ENCODE data around the gene IL4I1.

IL4I1 gene

DNA sequence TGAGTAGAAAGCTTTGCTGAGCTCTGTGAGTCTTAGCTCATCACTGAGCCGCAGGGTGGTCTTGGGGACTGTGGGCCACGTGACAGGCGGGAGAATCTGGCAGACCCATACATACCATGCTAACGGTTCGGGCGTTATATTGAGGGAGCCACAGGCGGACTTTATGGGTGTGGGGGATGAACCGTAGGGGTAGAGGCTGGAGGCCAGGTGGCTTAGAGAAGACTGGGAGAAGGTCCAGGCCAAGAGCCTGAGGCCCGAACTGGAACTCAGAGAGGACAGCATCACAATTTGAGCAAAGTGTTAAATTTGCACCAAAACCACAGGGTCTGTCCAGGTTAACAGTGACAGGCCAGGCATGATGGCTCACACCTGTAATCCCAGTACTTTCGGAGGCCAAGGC is 17.0 kb upstream of the IL4I1 start:
- peak overlapping the region in 2 of 3 experiments; percentile 43 to 71 for H3K27ac Mint-ChIP-seq
- H3K4me3 Mint-ChIP-seq: no peak overlapping the region
- H3K4me1 Mint-ChIP-seq: peaks cover 23% of the 10 kb centered on the region
- H3K36me3 Mint-ChIP-seq (ENCODE audit: low read depth): peaks cover 61% of the 10 kb centered on the region
- no peaks in the 10 kb centered on the region for H3K27me3 Mint-ChIP-seq (ENCODE audit: low read depth)
- H3K9me3 Mint-ChIP-seq: peaks cover 3% of the 10 kb centered on the region
- TF ChIP-seq, protein P1, sequence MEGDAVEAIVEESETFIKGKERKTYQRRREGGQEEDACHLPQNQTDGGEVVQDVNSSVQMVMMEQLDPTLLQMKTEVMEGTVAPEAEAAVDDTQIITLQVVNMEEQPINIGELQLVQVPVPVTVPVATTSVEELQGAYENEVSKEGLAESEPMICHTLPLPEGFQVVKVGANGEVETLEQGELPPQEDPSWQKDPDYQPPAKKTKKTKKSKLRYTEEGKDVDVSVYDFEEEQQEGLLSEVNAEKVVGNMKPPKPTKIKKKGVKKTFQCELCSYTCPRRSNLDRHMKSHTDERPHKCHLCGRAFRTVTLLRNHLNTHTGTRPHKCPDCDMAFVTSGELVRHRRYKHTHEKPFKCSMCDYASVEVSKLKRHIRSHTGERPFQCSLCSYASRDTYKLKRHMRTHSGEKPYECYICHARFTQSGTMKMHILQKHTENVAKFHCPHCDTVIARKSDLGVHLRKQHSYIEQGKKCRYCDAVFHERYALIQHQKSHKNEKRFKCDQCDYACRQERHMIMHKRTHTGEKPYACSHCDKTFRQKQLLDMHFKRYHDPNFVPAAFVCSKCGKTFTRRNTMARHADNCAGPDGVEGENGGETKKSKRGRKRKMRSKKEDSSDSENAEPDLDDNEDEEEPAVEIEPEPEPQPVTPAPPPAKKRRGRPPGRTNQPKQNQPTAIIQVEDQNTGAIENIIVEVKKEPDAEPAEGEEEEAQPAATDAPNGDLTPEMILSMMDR (IDR thresholded peaks at IDR 0.05; ENCODE audit: unreplicated experiment in 3 of 3): no peak

DNA sequence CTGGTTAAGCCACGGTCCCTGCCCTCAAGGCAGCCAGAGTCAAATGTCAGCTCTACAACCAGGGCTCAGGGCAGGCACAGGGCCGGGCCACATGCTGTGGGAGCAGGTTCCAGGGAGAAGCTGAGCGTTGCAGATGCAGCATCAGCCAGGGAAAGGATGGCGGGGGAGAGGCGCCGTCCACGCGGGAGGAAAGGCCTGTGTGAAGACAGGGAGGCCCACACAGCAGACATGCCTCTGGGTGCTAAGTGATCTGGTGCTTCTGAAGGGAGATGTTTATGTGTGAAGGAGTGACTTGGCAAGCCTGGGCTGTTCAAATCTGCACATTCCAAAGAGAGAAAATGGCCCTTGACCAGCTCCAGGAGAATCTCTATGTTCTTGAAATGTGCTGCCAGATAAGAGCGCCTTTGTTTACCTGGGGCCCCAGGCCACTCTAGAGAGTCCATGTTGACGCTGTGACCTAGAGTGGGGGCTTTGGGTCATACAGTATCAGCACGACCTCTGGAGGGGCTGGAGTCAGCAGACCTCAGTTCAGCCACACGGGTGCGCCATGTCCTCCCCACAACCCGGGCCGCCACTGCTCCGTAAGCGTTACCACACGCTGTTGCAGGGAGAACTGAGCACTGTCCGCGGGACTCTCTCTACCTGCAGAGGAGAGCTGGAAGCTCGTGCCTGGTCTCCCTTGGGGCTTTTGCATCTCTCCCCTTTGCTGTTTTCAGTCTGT is 16.4 kb upstream of the IL4I1 start:
- Mint-ChIP-seq H3K27ac (peak overlapping the region; percentile 43 to 82 (median 71)), H3K36me3 (ENCODE audit: low read depth) (peaks cover 61% of the 10 kb centered on the region)

DNA sequence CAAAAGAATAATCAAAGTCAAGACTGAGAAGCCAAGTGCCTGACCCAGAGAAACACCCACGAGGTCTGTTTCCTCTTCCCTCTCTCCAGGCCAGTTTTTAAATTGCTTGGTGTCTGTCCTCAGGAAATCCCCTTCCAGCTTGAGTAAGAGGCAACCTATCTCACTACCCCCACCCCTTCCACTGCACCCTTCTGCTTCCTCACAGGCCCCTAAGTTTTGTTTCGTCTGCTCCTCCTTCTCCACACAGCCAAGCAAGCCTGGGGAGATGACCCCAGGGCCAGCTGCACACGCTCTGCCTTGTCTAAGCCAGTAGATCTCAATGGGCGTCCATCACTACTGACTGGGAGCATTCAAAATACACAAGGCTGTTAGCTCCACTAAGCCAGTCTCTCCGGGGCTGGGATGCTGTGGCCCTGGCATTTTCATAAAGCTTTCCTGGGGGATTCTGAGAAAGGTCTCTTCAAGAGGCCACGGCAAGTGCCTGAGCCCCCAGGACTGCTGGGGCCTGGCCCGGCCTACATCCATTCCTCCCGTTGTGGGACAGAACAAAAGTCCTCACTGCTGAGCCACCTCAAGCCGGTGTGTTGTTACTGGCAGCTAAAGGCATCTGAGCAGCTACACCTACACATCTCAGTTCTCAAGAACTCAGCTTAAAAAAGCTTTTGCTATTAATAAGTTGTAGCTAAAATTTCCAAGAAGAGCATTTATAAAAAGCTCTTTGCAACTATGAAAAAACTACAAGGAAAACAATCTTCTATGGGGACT is 14.9 kb upstream of the IL4I1 start:
- TF ChIP-seq, protein P1 (IDR thresholded peaks at IDR 0.05; ENCODE audit: unreplicated experiment in 3 of 3): no peak
- H3K4me1 Mint-ChIP-seq: peaks cover 17% of the 10 kb centered on the region
- H3K36me3 Mint-ChIP-seq (ENCODE audit: low read depth): peaks cover 64% of the 10 kb centered on the region
- peak overlapping the region; percentile 73 to 87 (median 79) for H3K27ac Mint-ChIP-seq
- H3K27me3 Mint-ChIP-seq (ENCODE audit: low read depth): no peaks in the 10 kb centered on the region
- H3K9me3 Mint-ChIP-seq: no peaks in the 10 kb centered on the region
- no peak overlapping the region for H3K4me3 Mint-ChIP-seq

More for the DNA sequence above, 16.4 kb upstream of the IL4I1 start:
- H3K4me3 Mint-ChIP-seq: no peak overlapping the region
- H3K27me3 Mint-ChIP-seq (ENCODE audit: low read depth): no peaks in the 10 kb centered on the region
- peaks cover 3% of the 10 kb centered on the region for H3K9me3 Mint-ChIP-seq
- TF ChIP-seq, protein P1 (IDR thresholded peaks at IDR 0.05; ENCODE audit: unreplicated experiment in 3 of 3): no peak
- H3K4me1 Mint-ChIP-seq: peaks cover 23% of the 10 kb centered on the region

DNA sequence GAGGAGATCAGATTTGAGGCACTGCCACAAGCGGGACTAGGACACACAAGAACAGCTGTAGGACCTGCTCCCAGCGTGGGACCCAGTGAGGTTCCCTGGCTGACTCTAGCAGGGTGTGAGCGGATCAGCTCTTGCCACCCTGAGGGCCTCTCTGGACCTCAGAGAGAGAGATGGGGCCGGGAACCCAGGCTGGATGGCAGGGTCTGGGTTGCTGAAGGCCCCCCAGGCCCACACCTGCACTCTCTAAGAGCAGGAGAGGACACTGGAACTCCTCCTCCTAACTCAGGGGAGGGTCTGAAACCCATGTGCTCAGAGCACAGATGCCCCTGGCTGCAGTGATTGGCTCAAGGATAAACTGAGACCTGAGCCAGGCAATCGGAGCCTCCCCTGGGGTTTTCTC is 13.5 kb upstream of the IL4I1 start:
- H3K4me3 Mint-ChIP-seq: no peak overlapping the region
- H3K4me1 Mint-ChIP-seq: peaks cover 17% of the 10 kb centered on the region
- peaks cover 62% of the 10 kb centered on the region for H3K36me3 Mint-ChIP-seq (ENCODE audit: low read depth)
- H3K27ac Mint-ChIP-seq: no peak overlapping the region
- no peaks in the 10 kb centered on the region for H3K27me3 Mint-ChIP-seq (ENCODE audit: low read depth)
- TF ChIP-seq, protein P1 (IDR thresholded peaks at IDR 0.05; ENCODE audit: unreplicated experiment in 3 of 3): no peak
- no peaks in the 10 kb centered on the region for H3K9me3 Mint-ChIP-seq

DNA sequence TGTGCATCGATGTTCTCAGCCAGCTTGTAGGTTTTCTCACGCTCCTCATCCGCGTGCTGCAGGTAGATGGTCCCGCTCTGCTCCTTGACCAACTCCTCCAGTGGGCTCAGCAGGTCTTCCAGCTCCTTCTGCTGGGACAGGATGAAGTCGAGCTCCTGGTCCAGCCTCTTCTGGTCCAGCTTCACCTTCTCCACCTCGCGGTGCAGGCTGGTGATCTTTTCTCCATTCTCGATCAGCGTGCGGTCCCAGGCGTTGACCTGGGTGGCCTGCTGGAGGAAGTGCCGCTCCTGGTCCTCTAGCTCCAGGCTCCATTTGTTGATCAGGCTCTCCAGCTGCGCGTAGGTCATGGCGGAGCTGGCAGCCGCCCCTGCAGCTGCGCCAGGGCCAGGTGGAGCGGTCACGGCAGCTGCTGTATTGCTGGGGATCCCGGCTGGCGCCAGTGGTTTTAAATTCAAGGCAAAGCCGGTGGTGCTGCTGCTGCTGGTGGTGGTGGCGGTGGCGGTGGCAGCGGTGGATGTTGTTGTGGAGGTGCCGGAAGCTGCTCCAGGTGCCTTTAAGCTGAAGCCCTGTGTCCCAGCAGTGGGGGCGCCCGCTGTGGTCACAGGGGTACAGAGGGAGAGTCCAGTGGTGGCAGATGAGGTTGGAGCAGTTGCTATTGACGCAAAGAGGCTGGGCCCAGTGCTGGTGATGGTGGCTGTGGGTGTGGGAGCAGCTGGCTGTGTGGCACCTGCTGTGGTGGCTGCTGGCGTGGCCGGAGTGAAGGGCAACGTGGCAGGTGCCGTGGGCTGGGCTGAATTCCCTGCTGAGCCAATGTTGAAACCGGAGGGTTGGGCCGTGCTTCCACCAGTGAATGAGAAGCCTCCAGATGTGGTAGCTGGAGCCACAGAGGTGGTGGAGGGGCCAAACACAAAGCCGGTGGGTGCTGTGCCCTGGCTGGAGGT is 12.1 kb upstream of the IL4I1 start:
- Mint-ChIP-seq H3K36me3 (ENCODE audit: low read depth) (peaks cover 49% of the 10 kb centered on the region), H3K4me1 (peaks cover 17% of the 10 kb centered on the region), H3K27ac (no peak overlapping the region), H3K4me3 (no peak overlapping the region), H3K27me3 (ENCODE audit: low read depth) (no peaks in the 10 kb centered on the region), H3K9me3 (no peaks in the 10 kb centered on the region)
- TF ChIP-seq, protein P1 (IDR thresholded peaks at IDR 0.05; ENCODE audit: unreplicated experiment in 3 of 3): no peak
